BJ (cell line): Measurements from ENCODE around the gene RBM39. TPM values are rescaled to one million over a fixed set of nuclear protein-coding genes. Genes with fewer than 3 reads are reported as not detected.
"Not testable (repeated sequence)": the region's sequence is repeated elsewhere in the genome, so short reads cannot be mapped to it uniquely, and the experiment has no call there.

ENCODE experiments used
- CTCF ChIA-PET: fragments of 350-600 bp; formaldehyde crosslinking; extraction: SDS; loops from one replicate; lab custom pipeline; 2021; ENCODE audit warnings: antibody characterized with exemption, inconsistent platforms; lab: Yijun Ruan, JAX
- POLR2A ChIA-PET: fragments of 300-600 bp; sonication (Branson Sonifier 250); formaldehyde crosslinking; extraction: SDS; loops from one replicate; lab custom pipeline; 2021; ENCODE audit warnings: antibody characterized with exemption; lab: Charles Lee
- DNase-seq: peaks from one replicate; pipeline ENCODE4 v3.0.0-alpha.2; 2011; ENCODE audit warnings: low read depth
- H3K27me3 ChIP-seq: 2 replicates; pipeline ENCODE4 v1.6.0; 2011; ENCODE audit warnings: low read length; ENCODE audit not compliant: control insufficient read depth, insufficient read depth
- H3K36me3 ChIP-seq: 2 replicates; pipeline ENCODE4 v1.5.1; 2011; ENCODE audit warnings: low read length; ENCODE audit not compliant: control insufficient read depth, insufficient read depth
- H3K4me3 ChIP-seq: 2 replicates; pipeline ENCODE4 v1.5.1; 2011; ENCODE audit warnings: low read depth, mild to moderate bottlenecking, control low read depth, low read length
- CTCF ChIP-seq: IDR thresholded peaks from 2 replicates; pipeline ENCODE4 v1.5.1; 2011; ENCODE audit warnings: low read depth, mild to moderate bottlenecking, control low read depth, inconsistent platforms, low read length, moderate library complexity; ENCODE audit not compliant: insufficient read depth
- polyA plus RNA-seq: library from polyadenylated mRNA; depleted of rRNA; stranded (reverse); fragments of >200 nt; gene quantifications from 2 replicates; pipeline ENCODE4 v1.2.3, GENCODE V29; 2011

The RBM39 gene
- polyA plus RNA-seq, 1 experiment = 63.5 TPM

GRCh38 chr20:35718972-35719635 lies 23.0 kb downstream of the RBM39 start:
- Histone ChIP-seq H3K36me3 (peaks cover 37% of the 10 kb centered on the region), H3K4me3 (no peak overlapping the region), H3K27me3 (no peaks in the 10 kb centered on the region)
- CTCF ChIA-PET = interaction anchor here (0.6 to 1.8 kb wide), 9 partner anchors 11 to 256 kb away, joined by 3 to 7 read pairs (median 3); partner anchors contain the start of gene SCAND1
- TF ChIP-seq CTCF = no peak
- POLR2A ChIA-PET = interaction anchor here (1.0 kb wide), 1 partner anchor 16 kb away, joined by 12 read pairs; no protein-coding TSS in a partner anchor
- DNase-seq = no peak

- POLR2A ChIA-PET = not testable (repeated sequence)
- CTCF ChIA-PET = interaction anchor here (1.0 to 1.4 kb wide), 3 partner anchors 15 to 236 kb away, joined by 3 to 5 read pairs (median 4); partner anchors contain the start of gene SCAND1
Observed at GRCh38 chr20:35718321-35718720, 23.7 kb downstream of the RBM39 start.

GRCh38 chr20:35716330-35716729 lies 25.7 kb downstream of the RBM39 start:
- DNase-seq = no peak
- no peak overlapping the region for H3K4me3 ChIP-seq
- ChIA-PET CTCF (interaction anchor here (1.7 kb wide), 1 partner anchor 13 kb away, joined by 4 read pairs; no protein-coding TSS in a partner anchor), POLR2A (no interaction called here)
- TF ChIP-seq CTCF = no peak
- H3K27me3 ChIP-seq = no peaks in the 10 kb centered on the region
- H3K36me3 ChIP-seq = peaks cover 37% of the 10 kb centered on the region

More at GRCh38 chr20:35718321-35718720, 23.7 kb downstream of the RBM39 start:
- peaks cover 37% of the 10 kb centered on the region for H3K36me3 ChIP-seq
- not testable (repeated sequence) for DNase-seq, H3K4me3 ChIP-seq, H3K27me3 ChIP-seq

GRCh38 chr20:35715652-35716051 lies 26.4 kb downstream of the RBM39 start:
- H3K4me3 ChIP-seq = no peak overlapping the region
- no peak for TF ChIP-seq CTCF
- ChIA-PET POLR2A (no interaction called here), CTCF (interaction anchor here (1.7 kb wide), 1 partner anchor 12 kb away, joined by 4 read pairs; no protein-coding TSS in a partner anchor)
- H3K27me3 ChIP-seq = no peaks in the 10 kb centered on the region
- no peak for DNase-seq
- H3K36me3 ChIP-seq = peaks cover 33% of the 10 kb centered on the region

GRCh38 chr20:35714127-35714526 lies 27.9 kb downstream of the RBM39 start:
- ChIA-PET CTCF (interaction anchor here (0.9 to 1.2 kb wide), 2 partner anchors 10 to 14 kb away, joined by 3 to 6 read pairs; no protein-coding TSS in a partner anchor), POLR2A (no interaction called here)
- Histone ChIP-seq H3K27me3 (no peaks in the 10 kb centered on the region), H3K4me3 (no peak overlapping the region), H3K36me3 (peaks cover 27% of the 10 kb centered on the region)
- TF ChIP-seq CTCF = no peak
- no peak for DNase-seq

GRCh38 chr20:35713120-35713519 lies 28.9 kb downstream of the RBM39 start:
- CTCF ChIA-PET = interaction anchor here (0.6 to 0.8 kb wide), 4 partner anchors 9 to 129 kb away, joined by 3 to 7 read pairs (median 3); no protein-coding TSS in a partner anchor
- H3K36me3 ChIP-seq = peaks cover 23% of the 10 kb centered on the region
- H3K27me3 ChIP-seq, POLR2A ChIA-PET, H3K4me3 ChIP-seq, DNase-seq: not testable (repeated sequence)
